Neural progenitor cell (in vitro differentiated cells): Measurements from ENCODE around the gene HIF1AN. TPM values are rescaled to one million over a fixed set of nuclear protein-coding genes. Genes with fewer than 3 reads are reported as not detected.

Experiments
- DNase-seq: peaks from one replicate; pipeline ENCODE4 v3.0.0-alpha.2; 2016; ENCODE audit warnings: low spot score
- H2AFZ ChIP-seq: fragments of 200-600 bp; sonication (generic); replicated peaks from 2 replicates; pipeline ENCODE4 v1.6.1; 2016; ENCODE audit warnings: antibody characterized with exemption
- H3F3A ChIP-seq: fragments of 200-600 bp; sonication (generic); 2 replicates; pipeline ENCODE4 v1.6.1; 2016; ENCODE audit warnings: antibody characterized with exemption, low read depth
- H3K27ac ChIP-seq: fragments of 200-600 bp; sonication (generic); 2 replicates; pipeline ENCODE4 v1.5.1; 2016; ENCODE audit warnings: mild to moderate bottlenecking
- H3K27me3 ChIP-seq: fragments of 200-600 bp; sonication (generic); 2 replicates; pipeline ENCODE4 v1.6.1; 2016; ENCODE audit warnings: mild to moderate bottlenecking, moderate library complexity
- H3K36me3 ChIP-seq: fragments of 200-600 bp; sonication (generic); 2 replicates; pipeline ENCODE4 v1.5.1; 2016
- H3K4me1 ChIP-seq: fragments of 200-600 bp; sonication (generic); 2 replicates; pipeline ENCODE4 v1.6.1; 2016; ENCODE audit warnings: mixed run types
- H3K4me2 ChIP-seq: fragments of 200-600 bp; sonication (generic); 2 replicates; pipeline ENCODE4 v1.6.1; 2016
- H3K4me3 ChIP-seq: fragments of 200-600 bp; sonication (generic); 2 replicates; pipeline ENCODE4 v1.5.1; 2016
- H3K79me2 ChIP-seq: fragments of 200-600 bp; sonication (generic); 2 replicates; pipeline ENCODE4 v1.6.1; 2016; ENCODE audit warnings: low read depth
- H3K9ac ChIP-seq: fragments of 200-600 bp; sonication (generic); 2 replicates; pipeline ENCODE4 v1.6.1; 2016
- H3K9me3 ChIP-seq: fragments of 200-600 bp; sonication (generic); 2 replicates; pipeline ENCODE4 v1.5.1; 2016; ENCODE audit warnings: low read depth
- H4K20me1 ChIP-seq: fragments of 200-600 bp; sonication (generic); 2 replicates; pipeline ENCODE4 v1.6.1; 2016; ENCODE audit warnings: low read depth
- H3K27ac Mint-ChIP-seq: 3 replicates; pipeline ENCODE4 v1.8.0; 2021; ENCODE audit warnings: mixed read lengths
- H3K27me3 Mint-ChIP-seq: 2 replicates; pipeline ENCODE4 v1.8.0; 2022; ENCODE audit warnings: low read depth, mild to moderate bottlenecking, inconsistent platforms, moderate library complexity, mixed read lengths; ENCODE audit not compliant: insufficient read depth
- H3K36me3 Mint-ChIP-seq: 3 replicates; pipeline ENCODE4 v1.8.0; 2021; ENCODE audit warnings: mixed read lengths
- H3K4me1 Mint-ChIP-seq: 3 replicates; pipeline ENCODE4 v1.8.0; 2021; ENCODE audit warnings: mixed read lengths
- H3K4me3 Mint-ChIP-seq: 3 replicates; pipeline ENCODE4 v1.8.0; 2021; ENCODE audit warnings: mild to moderate bottlenecking, moderate library complexity, mixed read lengths
- H3K9me3 Mint-ChIP-seq: 3 replicates; pipeline ENCODE4 v1.8.0; 2020; ENCODE audit warnings: mixed read lengths
- CTCF ChIP-seq: fragments of 200-600 bp; sonication (generic); IDR thresholded peaks from 2 replicates; pipeline ENCODE4 v1.5.1; 2017; ENCODE audit warnings: antibody characterized with exemption, mild to moderate bottlenecking
- EZH2 ChIP-seq: fragments of 200-600 bp; sonication (generic); IDR thresholded peaks from 2 replicates; pipeline ENCODE4 v1.6.1; 2017; ENCODE audit warnings: antibody characterized with exemption, mild to moderate bottlenecking, moderate library complexity
- EZH2phosphoT487 ChIP-seq: fragments of 200-600 bp; sonication (generic); IDR thresholded peaks from 2 replicates; pipeline ENCODE4 v1.6.1; 2017; ENCODE audit warnings: antibody characterized with exemption
- total RNA-seq: library from RNA; depleted of rRNA; stranded (reverse); fragments of >200 nt; gene quantifications from 2 replicates; pipeline ENCODE4 v1.2.3, GENCODE V29; 2015; ENCODE audit warnings: low replicate concordance

Gene HIF1AN
- total RNA-seq, 1 donor from 2014 or later: 26.4 TPM

DNA sequence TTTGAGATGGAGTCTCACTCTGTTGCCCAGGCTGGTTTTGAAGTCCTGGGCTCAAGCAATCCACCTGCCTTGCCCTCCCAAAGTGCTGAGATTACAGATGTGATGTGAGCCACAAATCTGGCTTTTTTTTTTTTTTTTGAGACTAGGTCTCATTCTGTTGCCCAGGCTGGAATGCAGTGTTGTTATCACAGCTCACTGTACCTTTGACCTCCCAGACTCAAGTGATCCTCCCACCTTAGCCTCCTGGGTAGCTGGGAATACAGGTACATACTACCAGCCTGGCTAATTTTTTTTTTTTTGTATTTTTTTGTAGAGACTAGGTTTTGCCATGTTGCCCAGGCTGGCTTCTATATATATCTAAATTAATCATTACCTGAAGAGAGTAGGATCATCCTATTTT, 62.4 kb downstream of the HIF1AN start:
- Mint-ChIP-seq H3K9me3 (no peaks in the 10 kb centered on the region), H3K4me3 (no peak overlapping the region), H3K27me3 (peaks cover 9% of the 10 kb centered on the region), H3K4me1 (no peaks in the 10 kb centered on the region), H3K27ac (no peak overlapping the region), H3K36me3 (no peaks in the 10 kb centered on the region)
- H3K9ac ChIP-seq: no peak overlapping the region
- H3F3A ChIP-seq: no peaks in the 10 kb centered on the region
- no peaks in the 10 kb centered on the region for H3K36me3 ChIP-seq
- no peak for DNase-seq
- H3K4me3 ChIP-seq: no peak overlapping the region
- no peak overlapping the region for H2AFZ ChIP-seq
- H3K79me2 ChIP-seq: no peaks in the 10 kb centered on the region
- no peak overlapping the region for H3K4me2 ChIP-seq
- H4K20me1 ChIP-seq: no peaks in the 10 kb centered on the region
- no peaks in the 10 kb centered on the region for H3K4me1 ChIP-seq
- no peaks in the 10 kb centered on the region for H3K9me3 ChIP-seq
- TF ChIP-seq EZH2phosphoT487 (no peak), EZH2 (no peak), CTCF (no peak)
- peaks cover 94% of the 10 kb centered on the region for H3K27me3 ChIP-seq
- no peak overlapping the region for H3K27ac ChIP-seq

DNA sequence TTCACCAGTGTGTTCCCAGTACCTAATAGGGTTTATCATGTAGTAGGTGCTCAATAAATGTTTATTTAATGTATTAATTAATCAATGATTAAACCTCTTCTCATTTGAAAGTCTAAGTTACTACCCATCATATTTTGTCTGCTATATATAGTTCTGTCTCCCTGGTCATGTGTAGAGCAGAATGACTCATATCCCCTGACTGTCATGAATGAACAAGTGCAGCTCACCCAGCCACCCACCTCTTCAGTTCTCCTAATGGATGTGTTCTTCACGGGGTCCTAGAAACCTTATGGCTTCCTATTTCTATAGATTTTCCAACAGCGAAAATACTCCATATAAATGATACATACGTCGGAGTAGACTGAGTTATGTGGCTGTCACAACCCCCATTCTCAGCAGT, 64.5 kb downstream of the HIF1AN start:
- Mint-ChIP-seq H3K4me1 (no peaks in the 10 kb centered on the region), H3K27ac (no peak overlapping the region), H3K9me3 (peaks cover 4% of the 10 kb centered on the region), H3K4me3 (no peak overlapping the region), H3K27me3 (peaks cover 10% of the 10 kb centered on the region), H3K36me3 (no peaks in the 10 kb centered on the region)
- Histone ChIP-seq H3K9me3 (no peaks in the 10 kb centered on the region), H3K27ac (no peak overlapping the region), H3K36me3 (no peaks in the 10 kb centered on the region), H3K4me3 (no peak overlapping the region), H3K4me1 (no peaks in the 10 kb centered on the region), H3K4me2 (no peak overlapping the region), H3K27me3 (peaks cover 92% of the 10 kb centered on the region), H2AFZ (no peak overlapping the region), H3K9ac (no peak overlapping the region), H3K79me2 (no peaks in the 10 kb centered on the region), H4K20me1 (no peaks in the 10 kb centered on the region), H3F3A (no peaks in the 10 kb centered on the region)
- DNase-seq: no peak
- TF ChIP-seq EZH2phosphoT487 (no peak), EZH2 (no peak), CTCF (no peak)

- Histone ChIP-seq H3K27me3 (peaks cover 93% of the 10 kb centered on the region), H4K20me1 (no peaks in the 10 kb centered on the region), H3F3A (no peaks in the 10 kb centered on the region), H3K36me3 (no peaks in the 10 kb centered on the region), H3K4me3 (no peak overlapping the region), H3K4me2 (no peak overlapping the region), H3K27ac (no peak overlapping the region), H3K4me1 (no peaks in the 10 kb centered on the region), H2AFZ (no peak overlapping the region), H3K9me3 (no peaks in the 10 kb centered on the region), H3K9ac (no peak overlapping the region), H3K79me2 (no peaks in the 10 kb centered on the region)
- Mint-ChIP-seq H3K36me3 (no peaks in the 10 kb centered on the region), H3K9me3 (peaks cover 8% of the 10 kb centered on the region), H3K4me1 (no peaks in the 10 kb centered on the region), H3K27ac (no peak overlapping the region), H3K4me3 (no peak overlapping the region), H3K27me3 (peaks cover 8% of the 10 kb centered on the region)
- DNase-seq: no peak
- no peak for TF ChIP-seq EZH2phosphoT487
- TF ChIP-seq CTCF: no peak
- no peak for TF ChIP-seq EZH2
Observed at GRCh38 chr10:100607439-100607838, 71.7 kb downstream of the HIF1AN start.

Other genes with a start within 250 kb of the HIF1AN start
- gene BLOC1S2, start 249.3 kb upstream of the HIF1AN start, total RNA-seq: 58.3 and 87.1 TPM in 2 replicates
- not detected in 2 replicates for gene PKD2L1, start 205.7 kb upstream of the HIF1AN start, total RNA-seq
- gene SCD, start 188.7 kb upstream of the HIF1AN start, total RNA-seq: 448 and 468 TPM in 2 replicates
- 5.8 and 9.0 TPM in 2 replicates for gene WNT8B, start 72.9 kb upstream of the HIF1AN start, total RNA-seq
- 8.8 and 11.6 TPM in 2 replicates for gene SEC31B, start 16.1 kb upstream of the HIF1AN start, total RNA-seq
- 124 and 144 TPM in 2 replicates for gene NDUFB8, start 6.1 kb upstream of the HIF1AN start, total RNA-seq
- 0.06 and 0.34 TPM in 2 replicates for gene PAX2, start 209.6 kb downstream of the HIF1AN start, total RNA-seq